GM20000 (cell line): ENCODE data around the gene ATP11A.

ENCODE experiments used
- DNase-seq: peaks from one replicate; pipeline ENCODE4 v3.0.0; 2012; ENCODE audit warnings: low spot score
- CTCF ChIP-seq: IDR thresholded peaks from 2 replicates; pipeline ENCODE4 v1.5.1; 2012; ENCODE audit warnings: mild to moderate bottlenecking, control low read depth; ENCODE audit errors: extremely low read depth, missing control alignments

ATP11A gene

GRCh38 chr13:112741185-112741755 is 51.4 kb downstream of the ATP11A start:
- no peak for DNase-seq
- no peak for TF ChIP-seq CTCF

- no peak for DNase-seq
- TF ChIP-seq CTCF = no peak
Observed at GRCh38 chr13:112741835-112742570, 52.2 kb downstream of the ATP11A start.

- no peak for TF ChIP-seq CTCF
- no peak for DNase-seq
Observed at GRCh38 chr13:112742583-112742982, 52.7 kb downstream of the ATP11A start.

- TF ChIP-seq CTCF = no peak
- DNase-seq = no peak
Observed at GRCh38 chr13:112743451-112744167, 53.8 kb downstream of the ATP11A start.

GRCh38 chr13:112744168-112745021 is 54.6 kb downstream of the ATP11A start:
- no peak for TF ChIP-seq CTCF
- no peak for DNase-seq

GRCh38 chr13:112746044-112746443 is 56.2 kb downstream of the ATP11A start:
- DNase-seq = no peak
- TF ChIP-seq CTCF = no peak
